ENCODE measurements around the gene KLHDC8B.

DNA sequence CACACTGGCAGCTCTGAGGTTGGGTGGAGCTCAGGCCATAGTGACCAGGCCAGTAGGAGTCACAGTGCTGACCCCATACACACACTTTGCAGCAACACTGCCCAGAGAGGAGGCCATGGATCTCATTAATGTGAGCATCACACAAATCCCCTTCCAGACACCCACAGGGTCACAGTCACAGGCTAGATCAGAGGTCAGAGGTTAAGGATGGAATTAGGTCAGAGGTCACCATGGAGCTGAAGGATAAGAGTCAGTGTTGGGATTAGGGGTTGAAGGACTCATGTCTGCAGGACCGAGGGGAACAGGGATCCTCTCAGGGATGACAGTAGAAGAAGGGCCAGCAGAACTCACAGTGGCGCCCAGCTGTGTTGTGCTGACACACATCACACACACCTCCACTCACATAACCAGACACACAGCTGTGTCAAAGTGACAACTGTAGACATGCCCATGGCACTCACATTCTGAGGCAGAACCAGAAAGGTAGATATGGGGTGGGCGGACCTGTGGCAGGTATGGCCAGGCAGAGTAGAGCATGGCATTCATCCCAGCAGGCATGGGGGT lies 18.0 kb upstream of the KLHDC8B start:
- TF ChIP-seq, protein P1, sequence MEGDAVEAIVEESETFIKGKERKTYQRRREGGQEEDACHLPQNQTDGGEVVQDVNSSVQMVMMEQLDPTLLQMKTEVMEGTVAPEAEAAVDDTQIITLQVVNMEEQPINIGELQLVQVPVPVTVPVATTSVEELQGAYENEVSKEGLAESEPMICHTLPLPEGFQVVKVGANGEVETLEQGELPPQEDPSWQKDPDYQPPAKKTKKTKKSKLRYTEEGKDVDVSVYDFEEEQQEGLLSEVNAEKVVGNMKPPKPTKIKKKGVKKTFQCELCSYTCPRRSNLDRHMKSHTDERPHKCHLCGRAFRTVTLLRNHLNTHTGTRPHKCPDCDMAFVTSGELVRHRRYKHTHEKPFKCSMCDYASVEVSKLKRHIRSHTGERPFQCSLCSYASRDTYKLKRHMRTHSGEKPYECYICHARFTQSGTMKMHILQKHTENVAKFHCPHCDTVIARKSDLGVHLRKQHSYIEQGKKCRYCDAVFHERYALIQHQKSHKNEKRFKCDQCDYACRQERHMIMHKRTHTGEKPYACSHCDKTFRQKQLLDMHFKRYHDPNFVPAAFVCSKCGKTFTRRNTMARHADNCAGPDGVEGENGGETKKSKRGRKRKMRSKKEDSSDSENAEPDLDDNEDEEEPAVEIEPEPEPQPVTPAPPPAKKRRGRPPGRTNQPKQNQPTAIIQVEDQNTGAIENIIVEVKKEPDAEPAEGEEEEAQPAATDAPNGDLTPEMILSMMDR (IDR thresholded peaks at IDR 0.05; ENCODE audit: insufficient read depth, low read length) = no peak
- no peak for TF ChIP-seq POLR2AphosphoS5 (IDR thresholded peaks at IDR 0.05; ENCODE audit: low read depth)
- no peak for TF ChIP-seq GABPA (IDR thresholded peaks at IDR 0.05; ENCODE audit: low read depth)
- TF ChIP-seq, protein P2, sequence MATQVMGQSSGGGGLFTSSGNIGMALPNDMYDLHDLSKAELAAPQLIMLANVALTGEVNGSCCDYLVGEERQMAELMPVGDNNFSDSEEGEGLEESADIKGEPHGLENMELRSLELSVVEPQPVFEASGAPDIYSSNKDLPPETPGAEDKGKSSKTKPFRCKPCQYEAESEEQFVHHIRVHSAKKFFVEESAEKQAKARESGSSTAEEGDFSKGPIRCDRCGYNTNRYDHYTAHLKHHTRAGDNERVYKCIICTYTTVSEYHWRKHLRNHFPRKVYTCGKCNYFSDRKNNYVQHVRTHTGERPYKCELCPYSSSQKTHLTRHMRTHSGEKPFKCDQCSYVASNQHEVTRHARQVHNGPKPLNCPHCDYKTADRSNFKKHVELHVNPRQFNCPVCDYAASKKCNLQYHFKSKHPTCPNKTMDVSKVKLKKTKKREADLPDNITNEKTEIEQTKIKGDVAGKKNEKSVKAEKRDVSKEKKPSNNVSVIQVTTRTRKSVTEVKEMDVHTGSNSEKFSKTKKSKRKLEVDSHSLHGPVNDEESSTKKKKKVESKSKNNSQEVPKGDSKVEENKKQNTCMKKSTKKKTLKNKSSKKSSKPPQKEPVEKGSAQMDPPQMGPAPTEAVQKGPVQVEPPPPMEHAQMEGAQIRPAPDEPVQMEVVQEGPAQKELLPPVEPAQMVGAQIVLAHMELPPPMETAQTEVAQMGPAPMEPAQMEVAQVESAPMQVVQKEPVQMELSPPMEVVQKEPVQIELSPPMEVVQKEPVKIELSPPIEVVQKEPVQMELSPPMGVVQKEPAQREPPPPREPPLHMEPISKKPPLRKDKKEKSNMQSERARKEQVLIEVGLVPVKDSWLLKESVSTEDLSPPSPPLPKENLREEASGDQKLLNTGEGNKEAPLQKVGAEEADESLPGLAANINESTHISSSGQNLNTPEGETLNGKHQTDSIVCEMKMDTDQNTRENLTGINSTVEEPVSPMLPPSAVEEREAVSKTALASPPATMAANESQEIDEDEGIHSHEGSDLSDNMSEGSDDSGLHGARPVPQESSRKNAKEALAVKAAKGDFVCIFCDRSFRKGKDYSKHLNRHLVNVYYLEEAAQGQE (IDR thresholded peaks at IDR 0.05; ENCODE audit: insufficient replicate concordance, low read depth) = no peak
- TF ChIP-seq SPI1 (IDR thresholded peaks at IDR 0.05; ENCODE audit: borderline replicate concordance, low read depth) = no peak
